Nephron (organoid): ENCODE data around the gene CST3.

Experiments used
- H3K27ac Mint-ChIP-seq, 3 experiments: 2 replicates each; pipeline ENCODE4 v1.8.0; 2020; ENCODE audit warnings: mixed read lengths in 3 of 3, mild to moderate bottlenecking in 2 of 3, moderate library complexity in 1 of 3
- H3K27me3 Mint-ChIP-seq: 2 replicates; pipeline ENCODE4 v1.8.0; 2021; ENCODE audit warnings: low read depth, mild to moderate bottlenecking, moderate library complexity, mixed read lengths
- H3K36me3 Mint-ChIP-seq: 2 replicates; pipeline ENCODE4 v1.8.0; 2020; ENCODE audit warnings: low read depth, mixed read lengths
- H3K4me1 Mint-ChIP-seq: 2 replicates; pipeline ENCODE4 v1.8.0; 2020; ENCODE audit warnings: mixed read lengths
- H3K4me3 Mint-ChIP-seq, 3 experiments: 2 replicates each; pipeline ENCODE4 v1.8.0; 2020; ENCODE audit warnings: mild to moderate bottlenecking in 3 of 3, mixed read lengths in 3 of 3, moderate library complexity in 2 of 3
- H3K9me3 Mint-ChIP-seq: 2 replicates; pipeline ENCODE4 v1.8.0; 2020; ENCODE audit warnings: mixed read lengths
- TF ChIP-seq, protein P1 (sequence below), 3 experiments: fragments of 200-600 bp; sonication (generic); IDR thresholded peaks; one replicate each; pipeline ENCODE4 v1.5.0; 2021; ENCODE audit warnings: antibody characterized with exemption in 3 of 3; ENCODE audit not compliant: unreplicated experiment in 3 of 3

CST3 gene

GRCh38 chr20:23649830-23650417 lies 12.2 kb upstream of the CST3 start:
- Mint-ChIP-seq H3K36me3 (no peaks in the 10 kb centered on the region), H3K4me1 (no peaks in the 10 kb centered on the region), H3K27ac (no peak overlapping the region), H3K27me3 (no peaks in the 10 kb centered on the region), H3K4me3 (no peak overlapping the region), H3K9me3 (no peaks in the 10 kb centered on the region)
- TF ChIP-seq, protein P1, sequence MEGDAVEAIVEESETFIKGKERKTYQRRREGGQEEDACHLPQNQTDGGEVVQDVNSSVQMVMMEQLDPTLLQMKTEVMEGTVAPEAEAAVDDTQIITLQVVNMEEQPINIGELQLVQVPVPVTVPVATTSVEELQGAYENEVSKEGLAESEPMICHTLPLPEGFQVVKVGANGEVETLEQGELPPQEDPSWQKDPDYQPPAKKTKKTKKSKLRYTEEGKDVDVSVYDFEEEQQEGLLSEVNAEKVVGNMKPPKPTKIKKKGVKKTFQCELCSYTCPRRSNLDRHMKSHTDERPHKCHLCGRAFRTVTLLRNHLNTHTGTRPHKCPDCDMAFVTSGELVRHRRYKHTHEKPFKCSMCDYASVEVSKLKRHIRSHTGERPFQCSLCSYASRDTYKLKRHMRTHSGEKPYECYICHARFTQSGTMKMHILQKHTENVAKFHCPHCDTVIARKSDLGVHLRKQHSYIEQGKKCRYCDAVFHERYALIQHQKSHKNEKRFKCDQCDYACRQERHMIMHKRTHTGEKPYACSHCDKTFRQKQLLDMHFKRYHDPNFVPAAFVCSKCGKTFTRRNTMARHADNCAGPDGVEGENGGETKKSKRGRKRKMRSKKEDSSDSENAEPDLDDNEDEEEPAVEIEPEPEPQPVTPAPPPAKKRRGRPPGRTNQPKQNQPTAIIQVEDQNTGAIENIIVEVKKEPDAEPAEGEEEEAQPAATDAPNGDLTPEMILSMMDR (IDR thresholded peaks at IDR 0.05; ENCODE audit: unreplicated experiment in 3 of 3), result no peak

DNA sequence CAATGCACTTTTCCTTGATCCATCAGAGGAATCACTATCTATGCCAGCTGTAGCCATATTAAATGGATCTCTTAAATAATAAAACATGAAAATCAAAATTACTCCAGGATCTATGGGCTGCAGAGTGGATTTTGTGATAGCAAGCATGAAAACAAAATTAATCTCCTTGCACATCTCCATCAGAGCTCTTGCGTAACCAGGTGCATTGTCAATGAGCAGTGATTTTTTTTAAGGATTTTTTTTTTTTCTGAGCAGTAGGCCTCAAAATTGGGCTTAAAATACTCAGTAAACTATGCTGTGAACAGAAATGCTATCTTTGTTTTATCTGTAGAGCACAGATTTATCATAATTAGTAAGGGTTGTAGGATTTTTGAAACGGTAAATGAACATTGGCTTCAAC lies 11.5 kb upstream of the CST3 start:
- no peaks in the 10 kb centered on the region for H3K27me3 Mint-ChIP-seq
- H3K9me3 Mint-ChIP-seq, result no peaks in the 10 kb centered on the region
- no peaks in the 10 kb centered on the region for H3K36me3 Mint-ChIP-seq
- TF ChIP-seq, protein P1 (IDR thresholded peaks at IDR 0.05; ENCODE audit: unreplicated experiment in 3 of 3), result no peak
- no peak overlapping the region for H3K4me3 Mint-ChIP-seq
- H3K4me1 Mint-ChIP-seq, result no peaks in the 10 kb centered on the region
- H3K27ac Mint-ChIP-seq, result no peak overlapping the region

DNA sequence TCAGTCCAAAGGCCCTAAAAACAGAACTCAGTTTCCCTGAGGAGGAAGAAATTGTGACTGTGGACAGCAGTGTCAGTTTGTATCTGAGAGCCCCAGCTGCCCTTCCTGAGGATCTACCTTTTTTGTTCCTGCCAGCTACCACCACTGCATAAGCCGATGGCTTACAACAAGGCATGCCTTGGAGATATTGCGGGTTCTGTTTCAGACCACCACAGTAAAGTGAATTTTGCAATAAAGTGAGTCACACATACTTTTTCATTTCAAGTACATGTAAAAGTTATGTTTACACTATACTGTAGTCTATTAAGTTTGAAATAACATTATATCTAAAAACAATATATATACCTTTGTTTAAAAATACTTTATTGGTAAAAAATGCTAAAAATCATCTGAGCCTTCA lies 9.6 kb upstream of the CST3 start:
- TF ChIP-seq, protein P1 (IDR thresholded peaks at IDR 0.05; ENCODE audit: unreplicated experiment in 3 of 3), result no peak
- no peaks in the 10 kb centered on the region for H3K27me3 Mint-ChIP-seq
- no peaks in the 10 kb centered on the region for H3K4me1 Mint-ChIP-seq
- H3K4me3 Mint-ChIP-seq, result no peak overlapping the region
- H3K36me3 Mint-ChIP-seq, result no peaks in the 10 kb centered on the region
- no peak overlapping the region for H3K27ac Mint-ChIP-seq
- no peaks in the 10 kb centered on the region for H3K9me3 Mint-ChIP-seq

GRCh38 chr20:23646106-23646873 lies 8.5 kb upstream of the CST3 start:
- H3K9me3 Mint-ChIP-seq, result no peaks in the 10 kb centered on the region
- H3K4me1 Mint-ChIP-seq, result no peaks in the 10 kb centered on the region
- TF ChIP-seq, protein P1 (IDR thresholded peaks at IDR 0.05; ENCODE audit: unreplicated experiment in 3 of 3), result no peak
- H3K27ac Mint-ChIP-seq, result no peak overlapping the region
- H3K36me3 Mint-ChIP-seq, result no peaks in the 10 kb centered on the region
- no peaks in the 10 kb centered on the region for H3K27me3 Mint-ChIP-seq
- no peak overlapping the region for H3K4me3 Mint-ChIP-seq

- TF ChIP-seq, protein P1 (IDR thresholded peaks at IDR 0.05; ENCODE audit: unreplicated experiment in 3 of 3), result no peak
- H3K27ac Mint-ChIP-seq, result no peak overlapping the region
- H3K4me1 Mint-ChIP-seq, result no peaks in the 10 kb centered on the region
- no peak overlapping the region for H3K4me3 Mint-ChIP-seq
- no peaks in the 10 kb centered on the region for H3K27me3 Mint-ChIP-seq
- H3K36me3 Mint-ChIP-seq, result no peaks in the 10 kb centered on the region
- H3K9me3 Mint-ChIP-seq, result no peaks in the 10 kb centered on the region
These were observed 7.8 kb upstream of the CST3 start for GRCh38 chr20:23645575-23645974.

GRCh38 chr20:23644164-23644563 lies 6.4 kb upstream of the CST3 start:
- no peak overlapping the region for H3K4me3 Mint-ChIP-seq
- TF ChIP-seq, protein P1 (IDR thresholded peaks at IDR 0.05; ENCODE audit: unreplicated experiment in 3 of 3), result no peak
- H3K27me3 Mint-ChIP-seq, result no peaks in the 10 kb centered on the region
- no peak overlapping the region for H3K27ac Mint-ChIP-seq
- no peaks in the 10 kb centered on the region for H3K4me1 Mint-ChIP-seq
- H3K9me3 Mint-ChIP-seq, result no peaks in the 10 kb centered on the region
- H3K36me3 Mint-ChIP-seq, result no peaks in the 10 kb centered on the region
